Keratinocyte (primary cell): ENCODE data around the gene CIRBP.

Source experiments
- EZH2 ChIP-seq: IDR thresholded peaks from one replicate; pipeline ENCODE4 v1.6.1; 2012; ENCODE audit warnings: inconsistent platforms, mild to moderate bottlenecking, low read length, moderate library complexity
- TF ChIP-seq, protein P1 (sequence below), 3 experiments: IDR thresholded peaks in 1 of 3; conservative IDR thresholded peaks in 1 of 3; optimal IDR thresholded peaks in 1 of 3; 2 replicates in 2 of 3; 3 replicates in 1 of 3; pipeline versions ENCODE3 to v1.5.1; 2011; ENCODE audit warnings: low read length in 3 of 3, mild to moderate bottlenecking in 3 of 3, moderate library complexity in 2 of 3, control low read depth in 1 of 3, inconsistent platforms in 1 of 3; ENCODE audit not compliant: insufficient read depth in 2 of 3; ENCODE audit errors: extremely low read depth in 1 of 3

GRCh38 chr19:1268226-1269064 lies 687 bp upstream of the CIRBP start:
- TF ChIP-seq, protein P1, sequence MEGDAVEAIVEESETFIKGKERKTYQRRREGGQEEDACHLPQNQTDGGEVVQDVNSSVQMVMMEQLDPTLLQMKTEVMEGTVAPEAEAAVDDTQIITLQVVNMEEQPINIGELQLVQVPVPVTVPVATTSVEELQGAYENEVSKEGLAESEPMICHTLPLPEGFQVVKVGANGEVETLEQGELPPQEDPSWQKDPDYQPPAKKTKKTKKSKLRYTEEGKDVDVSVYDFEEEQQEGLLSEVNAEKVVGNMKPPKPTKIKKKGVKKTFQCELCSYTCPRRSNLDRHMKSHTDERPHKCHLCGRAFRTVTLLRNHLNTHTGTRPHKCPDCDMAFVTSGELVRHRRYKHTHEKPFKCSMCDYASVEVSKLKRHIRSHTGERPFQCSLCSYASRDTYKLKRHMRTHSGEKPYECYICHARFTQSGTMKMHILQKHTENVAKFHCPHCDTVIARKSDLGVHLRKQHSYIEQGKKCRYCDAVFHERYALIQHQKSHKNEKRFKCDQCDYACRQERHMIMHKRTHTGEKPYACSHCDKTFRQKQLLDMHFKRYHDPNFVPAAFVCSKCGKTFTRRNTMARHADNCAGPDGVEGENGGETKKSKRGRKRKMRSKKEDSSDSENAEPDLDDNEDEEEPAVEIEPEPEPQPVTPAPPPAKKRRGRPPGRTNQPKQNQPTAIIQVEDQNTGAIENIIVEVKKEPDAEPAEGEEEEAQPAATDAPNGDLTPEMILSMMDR (optimal IDR thresholded peaks at IDR 0.05 in 1 of 3, IDR thresholded peaks at IDR 0.05 in 1 of 3, conservative IDR thresholded peaks at IDR 0.05 in 1 of 3; ENCODE audit: extremely low read depth in 1 of 3, insufficient read depth in 2 of 3, low read length in 3 of 3), result no peak
- TF ChIP-seq EZH2, result no peak
